Panc1 (cell line): ENCODE measurements around the gene STOM. TPM values are rescaled to one million over a fixed set of nuclear protein-coding genes. Genes with fewer than 3 reads are reported as not detected.

ENCODE experiments used
- ATAC-seq: fragments of 200-7000 bp; cut with Tn5 transposase; 2 replicates; pipeline ENCODE4 v1.9.1; 2020; ENCODE audit warnings: mild to moderate bottlenecking, moderate library complexity
- BruUV-seq: library from RNA; stranded (reverse); fragments of 400-500 nt; replicated peaks from 2 replicates; lab custom pipeline; 2021; lab: Mats Ljungman, UMichigan
- CTCF ChIA-PET: fragments of 300-600 bp; sonication (Branson Sonifier 250); formaldehyde crosslinking; loops from one replicate; lab custom pipeline; 2022; ENCODE audit warnings: antibody characterized with exemption; lab: Charles Lee
- POLR2A ChIA-PET: fragments of 300-600 bp; sonication (Branson Sonifier 250); formaldehyde crosslinking; loops from one replicate; lab custom pipeline; 2022; ENCODE audit warnings: antibody characterized with exemption; lab: Charles Lee
- DNase-seq: peaks from one replicate; pipeline ENCODE4 v3.0.0-alpha.2; 2010; ENCODE audit warnings: low read depth, low spot score
- H3K27ac ChIP-seq: 2 replicates; pipeline ENCODE4 v1.5.1; 2011; ENCODE audit warnings: mild to moderate bottlenecking, low read length, inconsistent platforms
- H3K27me3 ChIP-seq: fragments of 200-500 bp; sonication (Bioruptor generic); 2 replicates; pipeline ENCODE4 v1.6.0; 2014; ENCODE audit warnings: low read length, inconsistent platforms; ENCODE audit not compliant: control insufficient read depth, insufficient read depth
- H3K36me3 ChIP-seq: fragments of 200-500 bp; sonication (Bioruptor generic); 2 replicates; pipeline ENCODE4 v1.5.1; 2014; ENCODE audit warnings: inconsistent platforms, mild to moderate bottlenecking, low read length, moderate library complexity; ENCODE audit not compliant: control insufficient read depth, insufficient read depth
- H3K4me1 ChIP-seq: 2 replicates; pipeline ENCODE4 v1.5.1; 2011; ENCODE audit warnings: inconsistent platforms, mild to moderate bottlenecking, low read length, moderate library complexity; ENCODE audit not compliant: control insufficient read depth, insufficient read depth
- H3K4me3 ChIP-seq, 2 experiments: 2 replicates each; pipeline ENCODE4 v1.5.1; 2011 to 2012; ENCODE audit warnings: low read depth in 2 of 2, low read length in 2 of 2, mild to moderate bottlenecking in 2 of 2, inconsistent platforms in 1 of 2, moderate library complexity in 1 of 2
- H3K9me3 ChIP-seq: fragments of 200-500 bp; sonication (Bioruptor generic); 2 replicates; pipeline ENCODE4 v1.5.1; 2014; ENCODE audit warnings: low read depth, mild to moderate bottlenecking, inconsistent platforms, low read length, moderate library complexity; ENCODE audit not compliant: control insufficient read depth, insufficient read depth
- POLR2AphosphoS5 ChIP-seq: IDR thresholded peaks from 2 replicates; pipeline ENCODE4 v1.6.1; 2012; ENCODE audit warnings: mild to moderate bottlenecking, low read depth, low read length, moderate library complexity
- REST ChIP-seq, 2 experiments: IDR thresholded peaks; 2 replicates each; pipeline ENCODE4 v1.6.1; 2011 to 2012; ENCODE audit warnings: low read depth in 2 of 2, control low read depth in 1 of 2, low read length in 1 of 2, mild to moderate bottlenecking in 1 of 2, moderate library complexity in 1 of 2; ENCODE audit not compliant: insufficient read depth in 1 of 2
- SIN3A ChIP-seq: IDR thresholded peaks from 2 replicates; pipeline ENCODE4 v1.6.1; 2012; ENCODE audit warnings: low read depth, mild to moderate bottlenecking, low read length, moderate library complexity, borderline replicate concordance; ENCODE audit not compliant: insufficient read depth
- TCF7L2 ChIP-seq: IDR thresholded peaks from 2 replicates; pipeline ENCODE4 v1.6.1; 2011; ENCODE audit warnings: mild to moderate bottlenecking, low read depth, low read length, inconsistent platforms
- in situ Hi-C: cut with HindIII; loops from 2 replicates; pipeline ENCODE4 v1.10.0; 2016; ENCODE audit warnings: low sequenced_read_pairs, low pct_unique_long_range_greater_than_20kb
- intact Hi-C: fragments of 100-400 bp; cut with micrococcal nuclease; formaldehyde crosslinking; loops from one replicate; pipeline ENCODE4 v1.10.0; 2022; ENCODE audit not compliant: unreplicated experiment
- total RNA-seq: library from RNA; stranded (reverse); gene quantifications from one replicate; pipeline ENCODE4 v1.2.1, GENCODE V29; 2021; ENCODE audit not compliant: unreplicated experiment
- TF ChIP-seq, protein P1 (sequence below): fragments of 450-650 bp; IDR thresholded peaks from 2 replicates; pipeline ENCODE4 v1.5.1; 2017; ENCODE audit warnings: mild to moderate bottlenecking

The STOM gene
- total RNA-seq, 1 experiment from 2014 or later = 81.2 TPM

DNA sequence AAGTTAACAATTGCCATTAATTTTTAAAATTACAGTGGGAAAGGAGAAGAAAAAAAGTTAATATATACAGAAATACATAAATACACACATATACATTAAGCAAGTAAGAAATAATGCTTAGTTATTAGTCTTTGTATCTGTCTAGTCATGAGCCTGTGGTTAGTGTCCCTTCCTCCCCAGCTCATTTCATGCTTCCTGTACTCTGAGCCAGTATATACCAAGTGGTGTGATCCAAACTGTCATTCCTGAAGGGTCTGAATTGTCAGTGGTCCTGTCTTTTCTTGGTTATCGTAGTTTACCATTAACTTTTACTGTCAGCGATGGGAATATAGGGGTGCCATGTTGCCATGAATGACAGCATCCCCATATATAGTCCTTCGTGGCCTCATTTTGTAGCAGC lies 24.2 kb upstream of the STOM start:
- Histone ChIP-seq H3K27me3 (no peaks in the 10 kb centered on the region), H3K4me1 (no peaks in the 10 kb centered on the region), H3K27ac (no peak overlapping the region), H3K36me3 (no peaks in the 10 kb centered on the region), H3K4me3 (no peak overlapping the region), H3K9me3 (no peaks in the 10 kb centered on the region)
- intact Hi-C loops (no loop called here), in situ Hi-C loops (no loop called here)
- ChIA-PET CTCF (no interaction called here), POLR2A (no interaction called here)
- no TSS peak for BruUV-seq
- no peak for DNase-seq
- no peak for TF ChIP-seq SIN3A
- TF ChIP-seq TCF7L2 = no peak
- TF ChIP-seq, protein P1, sequence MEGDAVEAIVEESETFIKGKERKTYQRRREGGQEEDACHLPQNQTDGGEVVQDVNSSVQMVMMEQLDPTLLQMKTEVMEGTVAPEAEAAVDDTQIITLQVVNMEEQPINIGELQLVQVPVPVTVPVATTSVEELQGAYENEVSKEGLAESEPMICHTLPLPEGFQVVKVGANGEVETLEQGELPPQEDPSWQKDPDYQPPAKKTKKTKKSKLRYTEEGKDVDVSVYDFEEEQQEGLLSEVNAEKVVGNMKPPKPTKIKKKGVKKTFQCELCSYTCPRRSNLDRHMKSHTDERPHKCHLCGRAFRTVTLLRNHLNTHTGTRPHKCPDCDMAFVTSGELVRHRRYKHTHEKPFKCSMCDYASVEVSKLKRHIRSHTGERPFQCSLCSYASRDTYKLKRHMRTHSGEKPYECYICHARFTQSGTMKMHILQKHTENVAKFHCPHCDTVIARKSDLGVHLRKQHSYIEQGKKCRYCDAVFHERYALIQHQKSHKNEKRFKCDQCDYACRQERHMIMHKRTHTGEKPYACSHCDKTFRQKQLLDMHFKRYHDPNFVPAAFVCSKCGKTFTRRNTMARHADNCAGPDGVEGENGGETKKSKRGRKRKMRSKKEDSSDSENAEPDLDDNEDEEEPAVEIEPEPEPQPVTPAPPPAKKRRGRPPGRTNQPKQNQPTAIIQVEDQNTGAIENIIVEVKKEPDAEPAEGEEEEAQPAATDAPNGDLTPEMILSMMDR = no peak
- TF ChIP-seq POLR2AphosphoS5 = no peak
- TF ChIP-seq REST (IDR thresholded peaks at IDR 0.05; ENCODE audit: insufficient read depth in 1 of 2, low read depth in 2 of 2, low read length in 1 of 2) = no peak
- ATAC-seq = no peak

- ATAC-seq = no peak
- TF ChIP-seq POLR2AphosphoS5 (no peak), TCF7L2 (no peak), REST (IDR thresholded peaks at IDR 0.05; ENCODE audit: insufficient read depth in 1 of 2, low read depth in 2 of 2, low read length in 1 of 2) (no peak), SIN3A (no peak)
- TF ChIP-seq, protein P1 = no peak
- H3K4me1 ChIP-seq = no peaks in the 10 kb centered on the region
- DNase-seq = no peak
- no peak overlapping the region for H3K27ac ChIP-seq
- H3K27me3 ChIP-seq = no peaks in the 10 kb centered on the region
- H3K9me3 ChIP-seq = no peaks in the 10 kb centered on the region
- CTCF ChIA-PET = no interaction called here
- POLR2A ChIA-PET = no interaction called here
- BruUV-seq = no TSS peak
- H3K36me3 ChIP-seq = no peaks in the 10 kb centered on the region
- intact Hi-C loops (no loop called here), in situ Hi-C loops (no loop called here)
- no peak overlapping the region for H3K4me3 ChIP-seq
These were observed 23.3 kb upstream of the STOM start for GRCh38 chr9:121393318-121393717.
